ENCODE data around the gene KMO. TPM values are rescaled to one million over a fixed set of nuclear protein-coding genes. Genes with fewer than 3 reads are reported as not detected.

The KMO gene
- total and polyA plus RNA-seq, 4 donors, result 10.2 to 37.3 (median 19.6) TPM

- Histone ChIP-seq H3K27ac (ENCODE audit: low read depth in 1 of 2, low read length in 2 of 2) (peak within 1 kb of the TSS; percentile 86 to 96), H3K36me3 (ENCODE audit: control insufficient read depth in 4 of 4, insufficient read depth in 3 of 4, low read depth in 1 of 4, low read length in 3 of 4) (peaks cover 0 to 11% (median 3%) of the 10 kb centered on the region in 4 donors), H3K4me3 (ENCODE audit: low read depth in 1 of 3, low read length in 3 of 3) (peak within 1 kb of the TSS; percentile 59 to 95 (median 90)), H3K9me3 (ENCODE audit: control insufficient read depth in 4 of 4, low read length in 3 of 4) (no peaks in the 10 kb centered on the region), H3K27me3 (ENCODE audit: control insufficient read depth in 4 of 4, insufficient read depth in 4 of 4, low read length in 3 of 4) (no peaks in the 10 kb centered on the region), H3K9ac (ENCODE audit: low read depth in 1 of 2, low read length in 2 of 2) (peak within 1 kb of the TSS; percentile 89 to 94), H3K4me1 (ENCODE audit: control insufficient read depth in 4 of 4, insufficient read depth in 4 of 4, low read length in 3 of 4) (peaks cover 4 to 47% (median 12%) of the 10 kb centered on the region in 4 donors)
- DNase-seq (ENCODE audit: low spot score), result peak; percentile 95
- WGBS, result under 1% methylated on average over 70 of the region's 70 CpGs
- TF ChIP-seq EGR1 (IDR thresholded peaks at IDR 0.05; ENCODE audit: low read depth in 2 of 2), result peak; percentile 95 to 99
- peak; percentile 95 for TF ChIP-seq YY1 (IDR thresholded peaks at IDR 0.05)
- TF ChIP-seq JUND (IDR thresholded peaks at IDR 0.05), result peak; percentile 60 to 65
- TF ChIP-seq TAF1 (conservative IDR thresholded peaks at IDR 0.05), result peak; percentile 93
- peak; percentile 33 for TF ChIP-seq HNF4G (IDR thresholded peaks at IDR 0.05)
- no peak for TF ChIP-seq ATF3 (IDR thresholded peaks at IDR 0.05)
- no peak for TF ChIP-seq NR2F2 (IDR thresholded peaks at IDR 0.05)
- peak; percentile 33 to 40 for TF ChIP-seq RAD21 (IDR thresholded peaks at IDR 0.05)
- TF ChIP-seq GABPA (IDR thresholded peaks at IDR 0.05 in 1 of 2, conservative IDR thresholded peaks at IDR 0.05 in 1 of 2), result peak in 1 of 2 donors; percentile 53
- TF ChIP-seq, protein P1, sequence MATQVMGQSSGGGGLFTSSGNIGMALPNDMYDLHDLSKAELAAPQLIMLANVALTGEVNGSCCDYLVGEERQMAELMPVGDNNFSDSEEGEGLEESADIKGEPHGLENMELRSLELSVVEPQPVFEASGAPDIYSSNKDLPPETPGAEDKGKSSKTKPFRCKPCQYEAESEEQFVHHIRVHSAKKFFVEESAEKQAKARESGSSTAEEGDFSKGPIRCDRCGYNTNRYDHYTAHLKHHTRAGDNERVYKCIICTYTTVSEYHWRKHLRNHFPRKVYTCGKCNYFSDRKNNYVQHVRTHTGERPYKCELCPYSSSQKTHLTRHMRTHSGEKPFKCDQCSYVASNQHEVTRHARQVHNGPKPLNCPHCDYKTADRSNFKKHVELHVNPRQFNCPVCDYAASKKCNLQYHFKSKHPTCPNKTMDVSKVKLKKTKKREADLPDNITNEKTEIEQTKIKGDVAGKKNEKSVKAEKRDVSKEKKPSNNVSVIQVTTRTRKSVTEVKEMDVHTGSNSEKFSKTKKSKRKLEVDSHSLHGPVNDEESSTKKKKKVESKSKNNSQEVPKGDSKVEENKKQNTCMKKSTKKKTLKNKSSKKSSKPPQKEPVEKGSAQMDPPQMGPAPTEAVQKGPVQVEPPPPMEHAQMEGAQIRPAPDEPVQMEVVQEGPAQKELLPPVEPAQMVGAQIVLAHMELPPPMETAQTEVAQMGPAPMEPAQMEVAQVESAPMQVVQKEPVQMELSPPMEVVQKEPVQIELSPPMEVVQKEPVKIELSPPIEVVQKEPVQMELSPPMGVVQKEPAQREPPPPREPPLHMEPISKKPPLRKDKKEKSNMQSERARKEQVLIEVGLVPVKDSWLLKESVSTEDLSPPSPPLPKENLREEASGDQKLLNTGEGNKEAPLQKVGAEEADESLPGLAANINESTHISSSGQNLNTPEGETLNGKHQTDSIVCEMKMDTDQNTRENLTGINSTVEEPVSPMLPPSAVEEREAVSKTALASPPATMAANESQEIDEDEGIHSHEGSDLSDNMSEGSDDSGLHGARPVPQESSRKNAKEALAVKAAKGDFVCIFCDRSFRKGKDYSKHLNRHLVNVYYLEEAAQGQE (IDR thresholded peaks at IDR 0.05), result peak; percentile 91
- TF ChIP-seq SP1 (IDR thresholded peaks at IDR 0.05), result peak; percentile 87
- TF ChIP-seq, protein P2, sequence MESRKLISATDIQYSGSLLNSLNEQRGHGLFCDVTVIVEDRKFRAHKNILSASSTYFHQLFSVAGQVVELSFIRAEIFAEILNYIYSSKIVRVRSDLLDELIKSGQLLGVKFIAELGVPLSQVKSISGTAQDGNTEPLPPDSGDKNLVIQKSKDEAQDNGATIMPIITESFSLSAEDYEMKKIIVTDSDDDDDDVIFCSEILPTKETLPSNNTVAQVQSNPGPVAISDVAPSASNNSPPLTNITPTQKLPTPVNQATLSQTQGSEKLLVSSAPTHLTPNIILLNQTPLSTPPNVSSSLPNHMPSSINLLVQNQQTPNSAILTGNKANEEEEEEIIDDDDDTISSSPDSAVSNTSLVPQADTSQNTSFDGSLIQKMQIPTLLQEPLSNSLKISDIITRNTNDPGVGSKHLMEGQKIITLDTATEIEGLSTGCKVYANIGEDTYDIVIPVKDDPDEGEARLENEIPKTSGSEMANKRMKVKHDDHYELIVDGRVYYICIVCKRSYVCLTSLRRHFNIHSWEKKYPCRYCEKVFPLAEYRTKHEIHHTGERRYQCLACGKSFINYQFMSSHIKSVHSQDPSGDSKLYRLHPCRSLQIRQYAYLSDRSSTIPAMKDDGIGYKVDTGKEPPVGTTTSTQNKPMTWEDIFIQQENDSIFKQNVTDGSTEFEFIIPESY (IDR thresholded peaks at IDR 0.05), result peak; percentile 80
- TF ChIP-seq CTCF (IDR thresholded peaks at IDR 0.05; ENCODE audit: low read depth, low read length, missing input control), result no peak
- TF ChIP-seq HNF4A (conservative IDR thresholded peaks at IDR 0.05), result peak; percentile 56 to 62
- TF ChIP-seq FOXA2 (IDR thresholded peaks at IDR 0.05), result peak; percentile 31
- peak; percentile 34 to 68 for TF ChIP-seq RXRA (IDR thresholded peaks at IDR 0.05)
- TF ChIP-seq, protein P3, sequence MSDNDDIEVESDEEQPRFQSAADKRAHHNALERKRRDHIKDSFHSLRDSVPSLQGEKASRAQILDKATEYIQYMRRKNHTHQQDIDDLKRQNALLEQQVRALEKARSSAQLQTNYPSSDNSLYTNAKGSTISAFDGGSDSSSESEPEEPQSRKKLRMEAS (IDR thresholded peaks at IDR 0.05), result peak; percentile 57
- peak; percentile 40 for TF ChIP-seq FOXA1 (IDR thresholded peaks at IDR 0.05)
Measured at GRCh38 chr1:241519308-241520079, 12.7 kb upstream of the KMO start, which contains the start of gene FH. Gene FH, minus strand, starts transcription at chr1:241519755. Its CDS starts 33 bp downstream, at chr1:241519722.
